ENCODE results near the gene CROCC2.

The CROCC2 gene

GRCh38 chr2:240919786-240920782 lies 13.9 kb downstream of the CROCC2 start:
- DNase-seq (ENCODE audit: low read depth in 1 of 2, low spot score in 1 of 2) = peak in 1 of 2 donors; percentile 2

GRCh38 chr2:240920783-240921231 lies 14.7 kb downstream of the CROCC2 start:
- DNase-seq (ENCODE audit: low read depth in 1 of 2, low spot score in 1 of 2) = peak in 1 of 2 donors; percentile 2

GRCh38 chr2:240921311-240921994 lies 15.3 kb downstream of the CROCC2 start:
- DNase-seq (ENCODE audit: low read depth in 1 of 2, low spot score in 1 of 2) = peak in 1 of 2 donors; percentile 1

GRCh38 chr2:240921995-240922244 lies 15.8 kb downstream of the CROCC2 start:
- peak in 1 of 2 donors; percentile 1 for DNase-seq (ENCODE audit: low read depth in 1 of 2, low spot score in 1 of 2)

GRCh38 chr2:240922245-240922981 lies 16.3 kb downstream of the CROCC2 start:
- no peak for DNase-seq (ENCODE audit: low read depth in 1 of 2, low spot score in 1 of 2)

- no peak for DNase-seq (ENCODE audit: low read depth in 1 of 2, low spot score in 1 of 2)
Observed at GRCh38 chr2:240922982-240923537, 16.9 kb downstream of the CROCC2 start.

- DNase-seq (ENCODE audit: low read depth in 1 of 2, low spot score in 1 of 2) = peak in 1 of 2 donors; percentile 3
Observed at GRCh38 chr2:240925191-240925567, 19.0 kb downstream of the CROCC2 start.

- peak in 1 of 2 donors; percentile 2 for DNase-seq (ENCODE audit: low read depth in 1 of 2, low spot score in 1 of 2)
Observed at GRCh38 chr2:240925568-240926515, 19.7 kb downstream of the CROCC2 start.

- DNase-seq (ENCODE audit: low read depth in 1 of 2, low spot score in 1 of 2) = peak in 1 of 2 donors; percentile 3
Observed at GRCh38 chr2:240926516-240927389, 20.6 kb downstream of the CROCC2 start.

- DNase-seq (ENCODE audit: low read depth in 1 of 2, low spot score in 1 of 2) = no peak
Observed at GRCh38 chr2:240927390-240927781, 21.2 kb downstream of the CROCC2 start.

- peak in 1 of 2 donors; percentile 3 for DNase-seq (ENCODE audit: low read depth in 1 of 2, low spot score in 1 of 2)
Observed at GRCh38 chr2:240928476-240929363, 22.6 kb downstream of the CROCC2 start.

GRCh38 chr2:240929364-240930095 lies 23.4 kb downstream of the CROCC2 start:
- DNase-seq (ENCODE audit: low read depth in 1 of 2, low spot score in 1 of 2) = peak in 1 of 2 donors; percentile 0

GRCh38 chr2:240930096-240930630 lies 24.0 kb downstream of the CROCC2 start:
- DNase-seq (ENCODE audit: low read depth in 1 of 2, low spot score in 1 of 2) = no peak

- DNase-seq (ENCODE audit: low read depth in 1 of 2, low spot score in 1 of 2) = peak in 1 of 2 donors; percentile 1
Observed at GRCh38 chr2:240930631-240931318, 24.6 kb downstream of the CROCC2 start.

GRCh38 chr2:240931319-240931949 lies 25.3 kb downstream of the CROCC2 start:
- DNase-seq (ENCODE audit: low read depth in 1 of 2, low spot score in 1 of 2) = no peak

All from activated T-helper 1 cell treated with anti-CD3 and anti-CD28 coated beads, Interleukin-2, amount 50 U/mL, for 16 hours (primary cell).